GM13977 (cell line): ENCODE data around the gene APC2.

Experiments used
- DNase-seq: peaks from one replicate; pipeline ENCODE4 v3.0.0; 2012; ENCODE audit warnings: low spot score
- CTCF ChIP-seq: IDR thresholded peaks from 2 replicates; pipeline ENCODE4 v1.5.1; 2012; ENCODE audit warnings: mild to moderate bottlenecking, control low read depth; ENCODE audit not compliant: insufficient read depth; ENCODE audit errors: extremely low read depth, missing control alignments
- in situ Hi-C: fragments of 300-500 bp; cut with MboI; formaldehyde crosslinking; loops from one replicate; pipeline ENCODE4 v1.12.0; 2022; ENCODE audit warnings: low sequenced_read_pairs, low pct_unique_long_range_greater_than_20kb, mixed read lengths, inconsistent platforms; ENCODE audit not compliant: unreplicated experiment

APC2 gene

GRCh38 chr19:1501200-1501595, 51.3 kb downstream of the APC2 start:
- in situ Hi-C loops, result no loop called here
- no peak for TF ChIP-seq CTCF
- no peak for DNase-seq

- TF ChIP-seq CTCF, result no peak
- in situ Hi-C loops, result no loop called here
- DNase-seq, result no peak
These were observed 52.6 kb downstream of the APC2 start for GRCh38 chr19:1502433-1503088.

- in situ Hi-C loops, result no loop called here
- TF ChIP-seq CTCF, result peak; percentile 87
- DNase-seq, result peak; percentile 76
These were observed 53.4 kb downstream of the APC2 start for GRCh38 chr19:1503089-1503924.

GRCh38 chr19:1503925-1504773, 54.2 kb downstream of the APC2 start:
- TF ChIP-seq CTCF, result no peak
- in situ Hi-C loops, result no loop called here
- no peak for DNase-seq

GRCh38 chr19:1505012-1505411, 55.1 kb downstream of the APC2 start:
- no peak for DNase-seq
- in situ Hi-C loops, result no loop called here
- TF ChIP-seq CTCF, result no peak
